Measurements from ENCODE around the gene HM13. TPM values are rescaled to one million over a fixed set of nuclear protein-coding genes. Genes with fewer than 3 reads are reported as not detected.

HM13 gene
- total and polyA plus RNA-seq, 2 of the 13 experiments (the other 11 are each of a cell fraction or from before 2014, with no cell fraction given), result 118 to 243 TPM

- TF ChIP-seq BCLAF1 (IDR thresholded peaks at IDR 0.05), result no peak
- TF ChIP-seq ZNF143 (CRISPR knock-in tag; IDR thresholded peaks at IDR 0.05), result 0 out of 2 replicates have a peak, but pooled peaks have one; percentile 42
- no peak for TF ChIP-seq ZFP36L1 (CRISPR knock-in tag; IDR thresholded peaks at IDR 0.05)
- no peak for TF ChIP-seq MXD4 (CRISPR knock-in tag; IDR thresholded peaks at IDR 0.05)
- no peak for TF ChIP-seq CCDC6 (CRISPR knock-in tag; IDR thresholded peaks at IDR 0.05)
- no peak for TF ChIP-seq ZNF253 (CRISPR knock-in tag; IDR thresholded peaks at IDR 0.05; ENCODE audit: borderline replicate concordance)
- no peak for TF ChIP-seq CBX2 (IDR thresholded peaks at IDR 0.05; ENCODE audit: low read depth, low read length)
- no peak for TF ChIP-seq CBX2 (CRISPR knock-in tag; IDR thresholded peaks at IDR 0.05; ENCODE audit: low read depth)
- TF ChIP-seq DZIP1 (CRISPR knock-in tag; IDR thresholded peaks at IDR 0.05), result no peak
- TF ChIP-seq ZNF619 (CRISPR knock-in tag; IDR thresholded peaks at IDR 0.05), result no peak
- TF ChIP-seq HNF4G (IDR thresholded peaks at IDR 0.05; ENCODE audit: borderline replicate concordance, low read depth, low read length), result no peak
- no peak for TF ChIP-seq HNF4G (CRISPR knock-in tag; IDR thresholded peaks at IDR 0.05; ENCODE audit: borderline replicate concordance, low read depth)
- no peak for TF ChIP-seq SKI (IDR thresholded peaks at IDR 0.05; ENCODE audit: partially characterized antibody)
- no peak for TF ChIP-seq HMG20B (CRISPR knock-in tag; conservative IDR thresholded peaks at IDR 0.05)
- TF ChIP-seq ZNF431 (CRISPR knock-in tag; IDR thresholded peaks at IDR 0.05; ENCODE audit: borderline replicate concordance, low read depth), result no peak
- peak; percentile 56 for TF ChIP-seq RBM22 (optimal IDR thresholded peaks at IDR 0.05; ENCODE audit: low read length)
- TF ChIP-seq ZNF142 (CRISPR knock-in tag; IDR thresholded peaks at IDR 0.05), result no peak
- no peak for TF ChIP-seq HOXA3 (CRISPR knock-in tag; IDR thresholded peaks at IDR 0.05)
These were observed 29.8 kb downstream of the HM13 start (continued) for GRCh38 chr20:31543966-31544598.

Measured in HepG2 (cell line).